Measurements from ENCODE around the gene GALNT2.

Gene GALNT2

GRCh38 chr1:230123280-230124185 is 56.5 kb downstream of the GALNT2 start:
- FAIRE-seq: peak; percentile 93
- TF ChIP-seq POU2F2 (IDR thresholded peaks at IDR 0.05; ENCODE audit: low read depth, low read length) (0 out of 2 replicates have a peak, but pooled peaks have one; percentile 50), TAF1 (IDR thresholded peaks at IDR 0.05; ENCODE audit: low read depth, low read length) (0 out of 2 replicates have a peak, but pooled peaks have one; percentile 20), SPI1 (IDR thresholded peaks at IDR 0.05; ENCODE audit: low read depth, low read length) (no peak; the same call in 1 of the 2 replicates), PAX5 (IDR thresholded peaks at IDR 0.05; ENCODE audit: insufficient read depth, low read length, severe bottlenecking) (no peak), POLR2A (IDR thresholded peaks at IDR 0.05; ENCODE audit: low read depth, low read length) (0 out of 2 replicates have a peak, but pooled peaks have one; percentile 6), POLR2AphosphoS5 (IDR thresholded peaks at IDR 0.05; ENCODE audit: low read depth, low read length) (no peak; the same call in 1 of the 2 replicates)

GRCh38 chr1:230124186-230125128 is 57.4 kb downstream of the GALNT2 start:
- FAIRE-seq (peak; percentile 58), DNase-seq (ENCODE audit: insufficient read length, low spot score) (no peak)
- TF ChIP-seq PAX5 (IDR thresholded peaks at IDR 0.05; ENCODE audit: insufficient read depth, low read length, severe bottlenecking) (no peak), POU2F2 (IDR thresholded peaks at IDR 0.05; ENCODE audit: low read depth, low read length) (no peak), POLR2AphosphoS5 (IDR thresholded peaks at IDR 0.05; ENCODE audit: low read depth, low read length) (no peak), TAF1 (IDR thresholded peaks at IDR 0.05; ENCODE audit: low read depth, low read length) (no peak), POLR2A (IDR thresholded peaks at IDR 0.05; ENCODE audit: low read depth, low read length) (no peak), SPI1 (IDR thresholded peaks at IDR 0.05; ENCODE audit: low read depth, low read length) (no peak)

More at GRCh38 chr1:230123280-230124185, 56.5 kb downstream of the GALNT2 start:
- peak; percentile 48 for DNase-seq (ENCODE audit: insufficient read length, low spot score)

GRCh38 chr1:230125141-230125540 is 58.1 kb downstream of the GALNT2 start:
- TF ChIP-seq POLR2A (IDR thresholded peaks at IDR 0.05; ENCODE audit: low read depth, low read length) (no peak), POLR2AphosphoS5 (IDR thresholded peaks at IDR 0.05; ENCODE audit: low read depth, low read length) (no peak), POU2F2 (IDR thresholded peaks at IDR 0.05; ENCODE audit: low read depth, low read length) (no peak), PAX5 (IDR thresholded peaks at IDR 0.05; ENCODE audit: insufficient read depth, low read length, severe bottlenecking) (no peak), TAF1 (IDR thresholded peaks at IDR 0.05; ENCODE audit: low read depth, low read length) (no peak), SPI1 (IDR thresholded peaks at IDR 0.05; ENCODE audit: low read depth, low read length) (no peak)
- DNase-seq (ENCODE audit: insufficient read length, low spot score) (no peak), FAIRE-seq (no peak)

- FAIRE-seq (no peak), DNase-seq (ENCODE audit: insufficient read length, low spot score) (no peak)
- TF ChIP-seq TAF1 (IDR thresholded peaks at IDR 0.05; ENCODE audit: low read depth, low read length) (no peak), POU2F2 (IDR thresholded peaks at IDR 0.05; ENCODE audit: low read depth, low read length) (no peak), POLR2AphosphoS5 (IDR thresholded peaks at IDR 0.05; ENCODE audit: low read depth, low read length) (no peak), PAX5 (IDR thresholded peaks at IDR 0.05; ENCODE audit: insufficient read depth, low read length, severe bottlenecking) (no peak), POLR2A (IDR thresholded peaks at IDR 0.05; ENCODE audit: low read depth, low read length) (no peak), SPI1 (IDR thresholded peaks at IDR 0.05; ENCODE audit: low read depth, low read length) (no peak)
Observed at GRCh38 chr1:230125640-230126528, 58.8 kb downstream of the GALNT2 start.

- DNase-seq (ENCODE audit: insufficient read length, low spot score): no peak
- no peak for FAIRE-seq
- no peak for TF ChIP-seq TAF1 (IDR thresholded peaks at IDR 0.05; ENCODE audit: low read depth, low read length)
- TF ChIP-seq POU2F2 (IDR thresholded peaks at IDR 0.05; ENCODE audit: low read depth, low read length): no peak
- no peak for TF ChIP-seq POLR2A (IDR thresholded peaks at IDR 0.05; ENCODE audit: low read depth, low read length)
- TF ChIP-seq SPI1 (IDR thresholded peaks at IDR 0.05; ENCODE audit: low read depth, low read length): no peak
- TF ChIP-seq PAX5 (IDR thresholded peaks at IDR 0.05; ENCODE audit: insufficient read depth, low read length, severe bottlenecking): no peak
Observed at GRCh38 chr1:230126529-230127104, 59.6 kb downstream of the GALNT2 start.

- DNase-seq (ENCODE audit: insufficient read length, low spot score) (no peak), FAIRE-seq (peak; percentile 60)
- TF ChIP-seq POLR2AphosphoS5 (IDR thresholded peaks at IDR 0.05; ENCODE audit: low read depth, low read length) (no peak), POU2F2 (IDR thresholded peaks at IDR 0.05; ENCODE audit: low read depth, low read length) (peak; percentile 34; the same call in 1 of the 2 replicates)
Observed at GRCh38 chr1:230127105-230128054, 60.3 kb downstream of the GALNT2 start.

- no peak for DNase-seq (ENCODE audit: insufficient read length, low spot score)
- FAIRE-seq: no peak
Observed at GRCh38 chr1:230128569-230129285, 61.7 kb downstream of the GALNT2 start.

More at GRCh38 chr1:230128569-230129285, 61.7 kb downstream of the GALNT2 start:
- TF ChIP-seq TAF1 (IDR thresholded peaks at IDR 0.05; ENCODE audit: low read depth, low read length) (no peak), POLR2AphosphoS5 (IDR thresholded peaks at IDR 0.05; ENCODE audit: low read depth, low read length) (no peak), POLR2A (IDR thresholded peaks at IDR 0.05; ENCODE audit: low read depth, low read length) (no peak), POU2F2 (IDR thresholded peaks at IDR 0.05; ENCODE audit: low read depth, low read length) (no peak), SPI1 (IDR thresholded peaks at IDR 0.05; ENCODE audit: low read depth, low read length) (no peak), PAX5 (IDR thresholded peaks at IDR 0.05; ENCODE audit: insufficient read depth, low read length, severe bottlenecking) (no peak)
